WTC11 (cell line): Measurements from ENCODE around the gene TRABD.

ENCODE experiments used
- CTCF ChIP-seq: fragments of 200-600 bp; IDR thresholded peaks from 2 replicates; pipeline ENCODE4 v1.8.0; 2022; ENCODE audit warnings: antibody characterized with exemption
- E2F1 ChIP-seq: sonication (generic); formaldehyde crosslinking; IDR thresholded peaks from 2 replicates; pipeline ENCODE4 v1.8.0; 2022; ENCODE audit warnings: mild to moderate bottlenecking, missing genetic modification reagents
- FOXP1 ChIP-seq: sonication (generic); formaldehyde crosslinking; IDR thresholded peaks from 2 replicates; pipeline ENCODE4 v1.8.0; 2022; ENCODE audit warnings: missing genetic modification reagents, mild to moderate bottlenecking, moderate library complexity, borderline replicate concordance
- IRF2 ChIP-seq: sonication (generic); formaldehyde crosslinking; IDR thresholded peaks from 2 replicates; pipeline ENCODE4 v1.8.0; 2022; ENCODE audit warnings: low read depth, missing genetic modification reagents, borderline replicate concordance
- NR1H2 ChIP-seq: sonication (generic); formaldehyde crosslinking; IDR thresholded peaks from 2 replicates; pipeline ENCODE4 v1.9.0; 2021; ENCODE audit warnings: mild to moderate bottlenecking, moderate library complexity, missing genetic modification reagents
- NR2C2 ChIP-seq: sonication (generic); formaldehyde crosslinking; IDR thresholded peaks from 2 replicates; pipeline ENCODE4 v1.8.0; 2022; ENCODE audit warnings: mild to moderate bottlenecking, missing genetic modification reagents
- PRDM15 ChIP-seq: sonication (generic); formaldehyde crosslinking; IDR thresholded peaks from 2 replicates; pipeline ENCODE4 v1.8.0; 2022; ENCODE audit warnings: missing genetic modification reagents
- STAT6 ChIP-seq: sonication (generic); formaldehyde crosslinking; conservative IDR thresholded peaks from 2 replicates; pipeline ENCODE4 v1.8.1; 2023; ENCODE audit warnings: mild to moderate bottlenecking, low read depth, missing genetic modification reagents, moderate library complexity
- TCF7 ChIP-seq: sonication (generic); formaldehyde crosslinking; IDR thresholded peaks from 2 replicates; pipeline ENCODE4 v1.8.0; 2022; ENCODE audit warnings: mild to moderate bottlenecking, low read depth, missing genetic modification reagents, moderate library complexity
- TEAD1 ChIP-seq: sonication (generic); formaldehyde crosslinking; IDR thresholded peaks from 2 replicates; pipeline ENCODE4 v1.8.0; 2022; ENCODE audit warnings: mild to moderate bottlenecking, missing genetic modification reagents
- TEAD4 ChIP-seq: sonication (generic); formaldehyde crosslinking; IDR thresholded peaks from 2 replicates; pipeline ENCODE4 v1.8.0; 2022; ENCODE audit warnings: mild to moderate bottlenecking, missing genetic modification reagents

GRCh38 chr22:50186181-50186714 lies 535 bp downstream of the TRABD start:
- TF ChIP-seq FOXP1 (CRISPR knock-in tag) (no peak), NR2C2 (CRISPR knock-in tag) (no peak), CTCF (no peak), TCF7 (CRISPR knock-in tag) (no peak), IRF2 (CRISPR knock-in tag) (no peak), E2F1 (CRISPR knock-in tag) (no peak), PRDM15 (CRISPR knock-in tag) (no peak), STAT6 (CRISPR knock-in tag) (no peak), TEAD4 (CRISPR knock-in tag) (no peak), NR1H2 (no peak), TEAD1 (CRISPR knock-in tag) (no peak)
